ENCODE data around the gene RNASE1. TPM values are rescaled to one million over a fixed set of nuclear protein-coding genes. Genes with fewer than 3 reads are reported as not detected.
"Not testable (repeated sequence)": the region's sequence is repeated elsewhere in the genome, so short reads cannot be mapped to it uniquely, and the experiment has no call there.

The RNASE1 gene
- not detected in 2 replicates for total RNA-seq

GRCh38 chr14:20802341-20803084, at the start of gene RNASE1:
TSS of gene RNASE1 (minus strand) at chr14:20802844. CDS start at chr14:20802068, 776 bp downstream.
- intact Hi-C loops (cut with micrococcal nuclease), result no loop called here
- no peak within 1 kb of the TSS for H3K4me3 Mint-ChIP-seq
- peaks cover 14% of the 10 kb centered on the region for H3K27me3 Mint-ChIP-seq
- DNase-seq, result no peak
- no peaks in the 10 kb centered on the region for H3K4me1 Mint-ChIP-seq
- no peaks in the 10 kb centered on the region for H3K36me3 Mint-ChIP-seq (ENCODE audit: low read depth)
- no peak within 1 kb of the TSS for H3K27ac Mint-ChIP-seq
- no peaks in the 10 kb centered on the region for H3K9me3 Mint-ChIP-seq

GRCh38 chr14:20848955-20849570, 46.4 kb upstream of the RNASE1 start:
- no peak for DNase-seq
- H3K9me3 Mint-ChIP-seq, result no peaks in the 10 kb centered on the region
- no peak overlapping the region for H3K27ac Mint-ChIP-seq
- H3K27me3 Mint-ChIP-seq, result peaks cover 12% of the 10 kb centered on the region
- no peak overlapping the region for H3K4me3 Mint-ChIP-seq
- no peaks in the 10 kb centered on the region for H3K36me3 Mint-ChIP-seq (ENCODE audit: low read depth)
- intact Hi-C loops (cut with micrococcal nuclease), result no loop called here
- H3K4me1 Mint-ChIP-seq, result no peaks in the 10 kb centered on the region

DNA sequence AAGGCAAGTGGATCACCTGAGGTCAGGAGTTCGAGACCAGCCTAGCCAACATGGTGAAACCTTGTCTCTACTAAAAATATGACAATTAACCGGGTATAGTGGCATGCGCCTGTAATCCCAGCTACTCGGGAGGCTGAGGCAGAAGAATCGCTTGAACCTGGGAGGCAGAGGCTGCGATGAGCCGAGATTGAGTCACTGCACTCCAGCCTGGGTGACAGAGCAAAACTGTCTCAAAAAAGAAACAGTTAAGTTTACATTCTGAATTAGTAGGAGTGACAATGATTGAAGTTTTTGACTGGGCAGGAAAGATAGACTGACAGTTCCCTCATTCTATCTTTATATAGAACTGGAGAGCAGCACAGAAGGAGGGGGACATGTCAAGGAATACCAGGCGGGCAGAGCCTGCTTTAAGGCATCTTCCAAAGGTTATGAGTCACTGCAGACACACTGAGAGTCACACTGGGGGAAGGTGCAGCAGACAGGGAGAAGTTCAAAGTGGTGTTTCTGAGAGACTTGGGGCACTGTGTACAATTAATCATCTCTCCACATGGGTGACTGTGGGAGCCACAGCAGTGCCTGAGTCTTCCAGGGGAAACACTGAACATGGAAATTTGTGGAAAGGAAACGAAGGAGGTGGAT, 45.8 kb upstream of the RNASE1 start:
- intact Hi-C loops (cut with micrococcal nuclease), result no loop called here
- H3K4me3 Mint-ChIP-seq, result no peak overlapping the region
- H3K4me1 Mint-ChIP-seq, result no peaks in the 10 kb centered on the region
- H3K27me3 Mint-ChIP-seq, result peaks cover 12% of the 10 kb centered on the region
- no peaks in the 10 kb centered on the region for H3K36me3 Mint-ChIP-seq (ENCODE audit: low read depth)
- H3K27ac Mint-ChIP-seq, result no peak overlapping the region
- DNase-seq, result no peak
- H3K9me3 Mint-ChIP-seq, result no peaks in the 10 kb centered on the region

DNA sequence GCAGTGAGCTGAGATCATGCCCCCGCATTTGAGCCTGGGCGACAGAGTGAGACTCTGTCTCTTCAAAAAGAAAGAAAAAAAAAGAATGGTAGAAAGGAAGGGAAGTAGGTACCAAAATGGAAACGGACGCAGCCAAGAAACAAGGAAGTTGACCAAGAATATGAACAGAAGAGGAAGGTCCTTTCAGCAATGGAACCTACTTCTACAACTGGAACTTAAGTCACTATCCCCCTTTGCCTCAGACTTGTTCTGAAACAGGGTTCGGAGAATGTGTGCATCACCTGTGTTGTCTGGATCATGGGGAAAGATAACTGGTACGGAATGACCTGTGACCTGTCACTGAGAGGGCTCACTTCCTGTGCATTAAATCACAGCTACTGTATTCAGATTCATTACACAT, 43.9 kb upstream of the RNASE1 start:
- H3K9me3 Mint-ChIP-seq, result no peaks in the 10 kb centered on the region
- no peaks in the 10 kb centered on the region for H3K4me1 Mint-ChIP-seq
- DNase-seq, result no peak
- no peak overlapping the region for H3K27ac Mint-ChIP-seq
- H3K27me3 Mint-ChIP-seq, result peaks cover 12% of the 10 kb centered on the region
- H3K4me3 Mint-ChIP-seq, result no peak overlapping the region
- intact Hi-C loops (cut with micrococcal nuclease), result no loop called here
- no peaks in the 10 kb centered on the region for H3K36me3 Mint-ChIP-seq (ENCODE audit: low read depth)

- no peaks in the 10 kb centered on the region for H3K36me3 Mint-ChIP-seq (ENCODE audit: low read depth)
- no peak overlapping the region for H3K27ac Mint-ChIP-seq
- no peaks in the 10 kb centered on the region for H3K9me3 Mint-ChIP-seq
- DNase-seq, result no peak
- no peaks in the 10 kb centered on the region for H3K4me1 Mint-ChIP-seq
- H3K27me3 Mint-ChIP-seq, result peaks cover 3% of the 10 kb centered on the region
- no peak overlapping the region for H3K4me3 Mint-ChIP-seq
- intact Hi-C loops (cut with micrococcal nuclease), result no loop called here
Measured at GRCh38 chr14:20841096-20841495, 38.5 kb upstream of the RNASE1 start.

DNA sequence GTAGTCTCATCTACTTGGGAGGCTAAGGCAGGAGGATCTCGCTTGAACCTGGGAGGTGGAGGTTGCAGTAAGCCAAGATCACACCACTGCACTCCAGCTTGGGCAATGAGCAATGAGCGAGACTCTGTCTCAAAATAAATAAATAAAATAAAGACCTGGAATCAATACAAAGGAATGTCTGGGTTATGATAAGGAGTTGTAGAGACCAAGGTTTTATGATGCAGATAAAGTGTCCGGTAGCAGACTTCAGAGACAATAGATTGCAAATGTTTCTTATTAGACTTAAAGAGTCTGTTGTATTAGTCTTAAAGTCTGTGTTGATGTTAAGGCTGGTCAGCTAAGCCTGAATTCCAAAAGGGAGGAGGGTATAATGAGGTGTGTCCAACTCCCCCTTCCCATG, 35.2 kb upstream of the RNASE1 start:
- intact Hi-C loops (cut with micrococcal nuclease), result no loop called here
- no peaks in the 10 kb centered on the region for H3K9me3 Mint-ChIP-seq
- no peak overlapping the region for H3K27ac Mint-ChIP-seq
- no peak overlapping the region for H3K4me3 Mint-ChIP-seq
- H3K36me3 Mint-ChIP-seq (ENCODE audit: low read depth), result no peaks in the 10 kb centered on the region
- H3K27me3 Mint-ChIP-seq, result peaks cover 2% of the 10 kb centered on the region
- DNase-seq, result no peak
- H3K4me1 Mint-ChIP-seq, result no peaks in the 10 kb centered on the region

DNA sequence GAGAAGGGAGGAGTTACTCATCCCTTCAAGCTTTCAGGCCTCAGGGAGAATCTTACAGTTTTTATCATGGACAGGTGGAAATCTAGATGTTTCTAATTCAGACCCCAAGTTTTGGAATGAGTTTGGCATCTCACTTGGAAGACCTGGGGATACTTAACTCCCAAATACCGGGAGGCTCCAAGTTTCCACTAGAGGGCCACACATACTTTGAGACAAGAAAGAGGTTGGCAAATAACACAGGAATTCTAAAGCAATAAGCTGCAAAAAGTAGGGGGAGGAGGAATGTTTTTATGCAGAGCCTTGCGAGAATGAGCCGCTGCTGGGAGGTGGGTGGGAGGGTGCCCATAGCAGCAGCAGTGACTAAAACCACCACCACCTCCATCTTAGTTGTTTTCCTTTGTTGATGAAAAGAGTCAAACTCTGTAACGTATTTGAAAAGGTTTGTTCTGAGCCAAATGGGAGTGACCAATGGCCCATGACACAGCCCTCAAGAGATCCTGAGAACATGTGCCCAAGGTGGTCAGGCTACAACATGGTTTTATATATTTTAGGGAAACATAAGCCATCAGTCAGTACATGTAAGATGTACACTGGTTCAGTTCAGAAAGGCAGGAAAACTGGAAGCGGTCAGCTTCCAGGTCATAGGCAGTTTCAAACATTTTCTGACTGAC, 34.2 kb upstream of the RNASE1 start:
- no peak for DNase-seq
- Mint-ChIP-seq H3K9me3 (no peaks in the 10 kb centered on the region), H3K4me1 (no peaks in the 10 kb centered on the region), H3K27ac (no peak overlapping the region), H3K27me3 (no peaks in the 10 kb centered on the region), H3K36me3 (ENCODE audit: low read depth) (no peaks in the 10 kb centered on the region), H3K4me3 (no peak overlapping the region)
- intact Hi-C loops (cut with micrococcal nuclease), result no loop called here

DNA sequence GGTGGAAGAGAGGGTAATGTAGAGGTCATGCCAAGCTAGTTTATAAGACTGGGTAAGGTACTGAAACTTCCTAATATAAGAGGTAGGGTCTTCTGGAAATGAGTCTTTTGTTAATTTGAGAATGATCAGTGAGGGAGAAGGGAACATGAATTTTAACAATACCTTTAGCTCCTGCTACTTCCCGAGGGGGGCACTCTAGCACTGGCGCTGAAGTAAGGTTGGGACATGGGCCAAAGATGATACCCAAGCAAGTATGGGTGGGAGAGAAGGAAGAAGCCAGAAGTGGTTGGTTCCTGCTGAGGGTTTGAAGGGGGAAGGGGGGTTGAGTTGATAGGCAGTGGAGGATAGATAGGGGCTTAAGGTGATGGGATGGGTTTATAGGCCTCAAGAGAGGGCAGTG, 32.3 kb upstream of the RNASE1 start:
- no peak for DNase-seq
- H3K4me1 Mint-ChIP-seq, result no peaks in the 10 kb centered on the region

GRCh38 chr14:20830831-20831230, 28.2 kb upstream of the RNASE1 start:
- Mint-ChIP-seq H3K9me3 (no peaks in the 10 kb centered on the region), H3K27ac (no peak overlapping the region), H3K4me3 (no peak overlapping the region), H3K27me3 (peaks cover 3% of the 10 kb centered on the region), H3K36me3 (ENCODE audit: low read depth) (no peaks in the 10 kb centered on the region), H3K4me1 (peaks cover 2% of the 10 kb centered on the region)
- intact Hi-C loops (cut with micrococcal nuclease), result no loop called here
- no peak for DNase-seq

More for the DNA sequence above, 32.3 kb upstream of the RNASE1 start:
- H3K27ac Mint-ChIP-seq, result no peak overlapping the region
- no peak overlapping the region for H3K4me3 Mint-ChIP-seq
- H3K27me3 Mint-ChIP-seq, result no peaks in the 10 kb centered on the region
- intact Hi-C loops (cut with micrococcal nuclease), result no loop called here
- no peaks in the 10 kb centered on the region for H3K36me3 Mint-ChIP-seq (ENCODE audit: low read depth)
- no peaks in the 10 kb centered on the region for H3K9me3 Mint-ChIP-seq

DNA sequence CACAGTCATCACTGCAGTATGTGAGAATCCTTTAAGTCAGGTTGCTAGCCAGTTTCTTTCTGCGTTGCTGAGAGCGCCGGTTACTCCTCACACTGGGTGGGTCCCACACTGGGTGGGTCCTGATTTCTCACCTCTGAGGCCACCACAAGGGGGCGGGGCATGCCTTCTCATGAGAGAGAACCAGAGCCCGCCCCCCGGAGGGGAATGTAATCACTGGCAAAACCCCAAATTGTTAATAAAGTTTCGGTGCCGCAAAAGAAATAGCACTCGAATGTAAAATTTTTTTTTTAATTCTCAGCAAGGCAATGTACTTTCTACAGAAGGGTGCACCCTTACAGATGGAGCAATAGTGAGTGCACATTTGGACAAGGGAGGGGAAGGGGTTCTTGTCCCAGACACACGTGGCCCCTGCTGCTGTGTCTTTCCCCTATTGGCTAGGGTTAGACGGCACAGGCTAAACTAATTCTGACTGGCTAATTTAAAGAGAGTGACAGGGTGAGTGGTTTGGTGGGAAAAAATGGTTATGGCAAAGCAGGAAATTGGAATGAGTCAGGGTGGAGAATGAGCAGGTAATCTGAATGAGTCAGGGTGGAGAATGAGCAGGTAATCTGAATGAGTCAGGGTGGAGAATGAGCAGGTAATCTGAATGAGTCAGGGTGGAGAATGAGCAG, 25.5 kb upstream of the RNASE1 start:
- H3K27ac Mint-ChIP-seq; H3K27me3 Mint-ChIP-seq; H3K4me3 Mint-ChIP-seq; DNase-seq; H3K36me3 Mint-ChIP-seq (ENCODE audit: low read depth); H3K4me1 Mint-ChIP-seq; H3K9me3 Mint-ChIP-seq; intact Hi-C loops (cut with micrococcal nuclease): not testable (repeated sequence)

- intact Hi-C loops (cut with micrococcal nuclease), result no loop called here
- H3K36me3 Mint-ChIP-seq (ENCODE audit: low read depth), result no peaks in the 10 kb centered on the region
- H3K9me3 Mint-ChIP-seq, result no peaks in the 10 kb centered on the region
- DNase-seq, result no peak
- H3K27me3 Mint-ChIP-seq, result peaks cover 11% of the 10 kb centered on the region
- H3K4me1 Mint-ChIP-seq, result peaks cover 2% of the 10 kb centered on the region
- no peak overlapping the region for H3K27ac Mint-ChIP-seq
- no peak overlapping the region for H3K4me3 Mint-ChIP-seq
Measured at GRCh38 chr14:20827326-20827725, 24.7 kb upstream of the RNASE1 start.

- H3K4me3 Mint-ChIP-seq, DNase-seq: not testable (repeated sequence)
- H3K27me3 Mint-ChIP-seq, result peaks cover 13% of the 10 kb centered on the region
Measured at GRCh38 chr14:20826666-20827065, 24.0 kb upstream of the RNASE1 start.

DNA sequence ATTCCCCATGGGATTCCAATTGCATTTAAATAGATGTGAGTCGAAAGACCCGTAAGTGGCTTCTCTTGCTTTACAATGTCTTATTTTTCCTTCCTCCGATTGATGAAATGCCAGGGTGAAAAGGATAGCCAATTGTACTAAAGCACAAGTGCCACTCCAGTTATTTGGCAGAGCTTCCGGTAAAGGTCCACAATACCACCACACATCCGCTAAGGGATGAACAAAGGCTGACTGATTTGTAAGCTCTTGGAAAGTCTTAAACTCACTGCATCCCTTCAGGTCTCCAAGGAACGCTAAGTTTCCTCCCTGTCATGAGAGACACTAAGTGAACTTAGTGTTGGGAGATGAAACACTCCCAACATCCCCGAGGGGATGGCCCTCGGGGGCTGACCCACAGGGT, 21.2 kb upstream of the RNASE1 start:
- Mint-ChIP-seq H3K27ac (no peak overlapping the region), H3K27me3 (peaks cover 15% of the 10 kb centered on the region), H3K9me3 (no peaks in the 10 kb centered on the region), H3K4me1 (peaks cover 4% of the 10 kb centered on the region), H3K4me3 (no peak overlapping the region), H3K36me3 (ENCODE audit: low read depth) (no peaks in the 10 kb centered on the region)
- intact Hi-C loops (cut with micrococcal nuclease), result no loop called here
- DNase-seq, result no peak

More at GRCh38 chr14:20826666-20827065, 24.0 kb upstream of the RNASE1 start:
- H3K4me1 Mint-ChIP-seq; H3K9me3 Mint-ChIP-seq; H3K27ac Mint-ChIP-seq; intact Hi-C loops (cut with micrococcal nuclease); H3K36me3 Mint-ChIP-seq (ENCODE audit: low read depth): not testable (repeated sequence)

Data from activated CD4-positive, alpha-beta T cell treated with anti-CD3 and anti-CD28 coated beads, Interleukin-2, amount 10 ng/mL, durations not matched to agents 24 days and 14 days (primary cell).